CD4-positive, alpha-beta T cell treated with Interleukin-15 for 1 hour (primary cell): ENCODE results near the gene NDC1.

Source experiments
- DNase-seq: peaks from one replicate; pipeline ENCODE4 v3.0.0-alpha.2; 2020

Gene NDC1

GRCh38 chr1:53729456-53730223 is 108.5 kb downstream of the NDC1 start:
- no peak for DNase-seq

GRCh38 chr1:53728702-53729455 is 109.2 kb downstream of the NDC1 start:
- no peak for DNase-seq

GRCh38 chr1:53728196-53728595 is 109.9 kb downstream of the NDC1 start:
- DNase-seq, result no peak

GRCh38 chr1:53727461-53728092 is 110.5 kb downstream of the NDC1 start:
- no peak for DNase-seq

- no peak for DNase-seq
These were observed 112.0 kb downstream of the NDC1 start for GRCh38 chr1:53726009-53726600.

GRCh38 chr1:53725238-53725689 is 112.8 kb downstream of the NDC1 start:
- no peak for DNase-seq

GRCh38 chr1:53722025-53722424 is 116.1 kb downstream of the NDC1 start:
- DNase-seq, result no peak

- DNase-seq, result no peak
These were observed 117.0 kb downstream of the NDC1 start for GRCh38 chr1:53721088-53721487.

GRCh38 chr1:53719469-53719868 is 118.6 kb downstream of the NDC1 start:
- DNase-seq, result no peak

- DNase-seq, result no peak
These were observed 119.7 kb downstream of the NDC1 start for GRCh38 chr1:53718443-53718842.

GRCh38 chr1:53717025-53717804 is 120.9 kb downstream of the NDC1 start:
- no peak for DNase-seq

- DNase-seq, result no peak
These were observed 121.9 kb downstream of the NDC1 start for GRCh38 chr1:53716150-53716549.

GRCh38 chr1:53715478-53715877 is 122.6 kb downstream of the NDC1 start:
- DNase-seq, result no peak
